Spleen (tissue), 11 donors: ENCODE data around the gene TAGLN3. TPM values are rescaled to one million over a fixed set of nuclear protein-coding genes. Genes with fewer than 3 reads are reported as not detected.

Experiments
- DNase-seq: peaks from one replicate; pipeline ENCODE4 v3.0.0-alpha.2; 2020
- H3K27ac ChIP-seq, 8 donors: fragments of 200-600 bp; sonication (generic) in 7 of 8; 1 replicate in 4 of 8; 2 replicates in 4 of 8; pipeline versions ENCODE4 v1.5.0 to v1.8.0; 2016 to 2021; ENCODE audit warnings: inconsistent platforms in 4 of 8, mild to moderate bottlenecking in 4 of 8, moderate library complexity in 1 of 8
- H3K27me3 ChIP-seq, 7 donors: fragments of 200-600 bp; sonication (generic) in 6 of 7; replicated peaks in 1 of 7; 1 replicate in 4 of 7; 2 replicates in 3 of 7; pipeline versions ENCODE4 v1.5.0 to v1.8.0; 2016 to 2021; ENCODE audit warnings: inconsistent platforms in 3 of 7, mild to moderate bottlenecking in 1 of 7
- H3K36me3 ChIP-seq, 6 donors: fragments of 200-600 bp; sonication (generic) in 5 of 6; 1 replicate in 4 of 6; 2 replicates in 2 of 6; pipeline versions ENCODE4 v1.5.0 to v1.8.0; 2016 to 2021; ENCODE audit warnings: inconsistent platforms in 2 of 6
- H3K4me1 ChIP-seq, 6 donors: fragments of 200-600 bp; sonication (generic) in 5 of 6; 1 replicate in 3 of 6; 2 replicates in 3 of 6; pipeline versions ENCODE4 v1.5.0 to v1.8.0; 2016 to 2021; ENCODE audit warnings: inconsistent platforms in 3 of 6
- H3K4me3 ChIP-seq, 8 donors: fragments of 200-600 bp; sonication (generic) in 7 of 8; 1 replicate in 4 of 8; 2 replicates in 4 of 8; pipeline versions ENCODE4 v1.5.0 to v1.8.0; 2016 to 2021; ENCODE audit warnings: inconsistent platforms in 4 of 8, mild to moderate bottlenecking in 4 of 8, moderate library complexity in 2 of 8
- H3K9me3 ChIP-seq, 8 donors: fragments of 200-600 bp; sonication (generic) in 7 of 8; 1 replicate in 4 of 8; 2 replicates in 4 of 8; pipeline versions ENCODE4 v1.5.0 to v1.8.0; 2016 to 2021; ENCODE audit warnings: inconsistent platforms in 4 of 8
- POLR2A ChIP-seq, 3 donors: fragments of 450-650 bp; IDR thresholded peaks; one replicate each; pipeline ENCODE4 v1.5.1; 2017; ENCODE audit warnings: antibody characterized with exemption in 3 of 3, mild to moderate bottlenecking in 1 of 3
- POLR2AphosphoS5 ChIP-seq, 3 donors: sonication (generic); formaldehyde crosslinking; IDR thresholded peaks; one replicate each; pipeline ENCODE4 v1.5.1; 2017; ENCODE audit warnings: antibody characterized with exemption in 3 of 3
- WGBS, 5 donors: extraction: QIAGEN DNeasy Blood & Tissue Kit in 3 of 5; methylation state at CpG; one replicate each; pipeline versions ENCODE4 v1.1.5 to v1.1.7; 2013 to 2018; 5-methylcytosine and 5-hydroxymethylcytosine counted together
- intact Hi-C: fragments of 100-400 bp; cut with DNase I; formaldehyde crosslinking; loops from one replicate; pipeline ENCODE4 v1.15.0; 2023; ENCODE audit warnings: low total_unique reads
- polyA plus RNA-seq, 3 donors: library from polyadenylated mRNA; stranded (reverse); fragments of 200-250 nt; gene quantifications; one replicate each; pipeline ENCODE4 v1.2.1, GENCODE V29; 2013
- total RNA-seq, 7 donors: library from RNA; depleted of rRNA in 3 of 7; stranded (reverse); fragments of >200 nt in 3 of 7; fragmentation: NEBNext Ultra II Directional in 4 of 7; extraction: Animal tissue kit (Norgen Biotek cat#: 25700) in 4 of 7; gene quantifications; one replicate each; pipeline versions ENCODE4 v1.1.0 to v1.2.1, GENCODE V29; 2016 to 2021
- TF ChIP-seq, protein P1 (sequence below), 11 experiments: fragments of 200-600 bp in 7 of 11; fragments of 450-650 bp in 4 of 11; sonication (generic) in 4 of 11; IDR thresholded peaks in 8 of 11; conservative IDR thresholded peaks in 3 of 11; 1 replicate in 7 of 11; 2 replicates in 4 of 11; pipeline versions ENCODE4 v1.4.0 to v1.8.0; 2016 to 2021; ENCODE audit warnings: antibody characterized with exemption in 11 of 11, inconsistent platforms in 4 of 11, mild to moderate bottlenecking in 1 of 11
- donor health status: healthy with polysubstance abuse.
- donor health status: DM: no; HTN: no; CAD: no; lungs with moderate emphysema.
- donor health status: DM: no; HTN: no; CAD: no.
- donor health status: Bipolar disorder and iron deficiency.
- donor health status: healthy.
- donor health status: DM: no; HTN: no; CAD: no.
- donor health status: DM: yes; HTN: yes; CAD: no.

TAGLN3 gene
- total and polyA plus RNA-seq, 10 donors = not detected

DNA sequence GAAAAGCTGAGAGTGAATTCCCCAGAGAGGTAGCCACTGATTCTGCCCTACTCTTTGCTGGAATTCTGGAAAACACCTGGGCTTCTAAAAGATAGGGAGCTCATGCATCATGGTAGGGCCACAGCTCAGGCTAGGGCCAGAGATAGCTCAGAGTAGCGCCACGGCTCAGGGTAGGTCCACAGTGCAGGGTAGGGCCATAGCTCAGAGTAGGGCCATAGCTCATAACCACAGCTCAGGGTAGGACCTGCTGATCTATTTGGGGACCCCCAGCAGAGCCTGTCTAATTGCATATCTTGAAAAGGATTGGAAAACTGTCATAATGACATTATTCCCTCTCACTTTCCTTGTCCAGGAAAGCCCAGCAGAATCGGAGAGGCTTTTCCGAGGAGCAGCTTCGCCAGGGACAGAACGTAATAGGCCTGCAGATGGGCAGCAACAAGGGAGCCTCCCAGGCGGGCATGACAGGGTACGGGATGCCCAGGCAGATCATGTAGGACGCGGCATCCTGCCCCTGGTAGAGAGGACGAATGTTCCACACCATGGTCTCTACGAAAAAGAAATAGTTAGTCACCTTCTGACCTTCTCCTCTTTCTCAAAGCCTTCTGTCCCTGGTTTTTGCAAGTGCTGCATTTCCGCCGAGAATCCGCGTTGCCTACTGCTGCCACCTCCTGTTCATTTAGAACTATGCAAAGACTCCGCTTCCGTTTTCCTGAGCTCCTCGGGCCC, 14.5 kb downstream of the TAGLN3 start:
- 38 to 46% (median 39%) methylated on average over 19 of the region's 19 CpGs for WGBS, 5 donors
- no peaks in the 10 kb centered on the region for H3K9me3 ChIP-seq
- intact Hi-C loops = no loop called here
- no peaks in the 10 kb centered on the region for H3K36me3 ChIP-seq
- TF ChIP-seq POLR2A (IDR thresholded peaks at IDR 0.05) (no peak), POLR2AphosphoS5 (IDR thresholded peaks at IDR 0.05) (no peak)
- TF ChIP-seq, protein P1, sequence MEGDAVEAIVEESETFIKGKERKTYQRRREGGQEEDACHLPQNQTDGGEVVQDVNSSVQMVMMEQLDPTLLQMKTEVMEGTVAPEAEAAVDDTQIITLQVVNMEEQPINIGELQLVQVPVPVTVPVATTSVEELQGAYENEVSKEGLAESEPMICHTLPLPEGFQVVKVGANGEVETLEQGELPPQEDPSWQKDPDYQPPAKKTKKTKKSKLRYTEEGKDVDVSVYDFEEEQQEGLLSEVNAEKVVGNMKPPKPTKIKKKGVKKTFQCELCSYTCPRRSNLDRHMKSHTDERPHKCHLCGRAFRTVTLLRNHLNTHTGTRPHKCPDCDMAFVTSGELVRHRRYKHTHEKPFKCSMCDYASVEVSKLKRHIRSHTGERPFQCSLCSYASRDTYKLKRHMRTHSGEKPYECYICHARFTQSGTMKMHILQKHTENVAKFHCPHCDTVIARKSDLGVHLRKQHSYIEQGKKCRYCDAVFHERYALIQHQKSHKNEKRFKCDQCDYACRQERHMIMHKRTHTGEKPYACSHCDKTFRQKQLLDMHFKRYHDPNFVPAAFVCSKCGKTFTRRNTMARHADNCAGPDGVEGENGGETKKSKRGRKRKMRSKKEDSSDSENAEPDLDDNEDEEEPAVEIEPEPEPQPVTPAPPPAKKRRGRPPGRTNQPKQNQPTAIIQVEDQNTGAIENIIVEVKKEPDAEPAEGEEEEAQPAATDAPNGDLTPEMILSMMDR (IDR thresholded peaks at IDR 0.05 in 8 of 11, conservative IDR thresholded peaks at IDR 0.05 in 3 of 11) = peak; percentile 33 to 79 (median 67)
- peak; percentile 83 for DNase-seq
- peak overlapping the region in 1 of 8 donors; percentile 37 for H3K4me3 ChIP-seq
- H3K27ac ChIP-seq = peak overlapping the region in 2 of 8 donors; percentile 7 to 19
- no peaks in the 10 kb centered on the region for H3K27me3 ChIP-seq
- peaks cover 0 to 18% (median 12%) of the 10 kb centered on the region in 6 donors for H3K4me1 ChIP-seq

DNA sequence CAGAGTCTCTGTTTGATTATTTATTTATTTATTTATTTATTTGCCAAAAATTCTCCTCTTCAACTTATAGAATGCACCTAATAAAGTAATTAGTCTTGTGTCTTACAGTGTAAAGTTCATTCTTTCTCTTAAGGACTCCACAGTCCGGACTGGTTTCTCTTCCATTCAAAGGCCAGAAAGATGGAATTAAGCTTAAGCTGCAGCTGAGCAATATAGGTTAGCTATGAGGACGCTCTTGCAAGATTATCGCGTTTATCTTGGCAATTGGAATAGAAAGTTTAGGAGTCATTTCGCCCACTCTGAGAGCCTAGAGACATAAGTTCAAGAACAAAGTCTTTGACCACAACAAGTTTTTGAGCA, 15.0 kb downstream of the TAGLN3 start:
- peaks cover 0 to 18% (median 12%) of the 10 kb centered on the region in 6 donors for H3K4me1 ChIP-seq
- H3K27ac ChIP-seq = peak overlapping the region in 1 of 8 donors; percentile 19
- H3K9me3 ChIP-seq = no peaks in the 10 kb centered on the region
- TF ChIP-seq, protein P1 (IDR thresholded peaks at IDR 0.05 in 8 of 11, conservative IDR thresholded peaks at IDR 0.05 in 3 of 11) = peak in 2 of 11 experiments; percentile 0 to 3
- no peak for TF ChIP-seq POLR2A (IDR thresholded peaks at IDR 0.05)
- no peak for DNase-seq
- H3K27me3 ChIP-seq = no peaks in the 10 kb centered on the region
- H3K4me3 ChIP-seq = no peak overlapping the region
- no peaks in the 10 kb centered on the region for H3K36me3 ChIP-seq
- intact Hi-C loops = no loop called here
- 67 to 79% (median 69%) methylated on average over 5 of the region's 5 CpGs for WGBS, 5 donors

DNA sequence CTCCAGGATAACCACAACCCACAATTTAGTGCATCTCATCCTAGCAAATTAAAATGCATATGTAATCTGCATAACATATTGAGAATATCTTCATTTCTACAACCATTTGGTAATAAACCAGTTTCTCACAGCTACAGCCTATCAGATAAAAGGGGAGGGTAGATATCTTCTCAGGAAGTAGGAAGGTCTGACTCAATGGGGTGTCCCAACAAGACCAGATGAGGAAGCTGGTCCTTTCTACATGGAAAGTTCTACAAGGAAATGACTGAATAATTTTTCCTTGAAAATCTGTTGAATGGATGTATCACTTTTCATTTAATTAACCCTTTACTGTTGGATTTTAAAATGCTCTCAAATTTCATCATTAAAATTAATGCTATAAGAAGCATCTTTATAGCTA, 18.4 kb downstream of the TAGLN3 start:
- DNase-seq = no peak
- no peaks in the 10 kb centered on the region for H3K36me3 ChIP-seq
- peaks cover 0 to 18% (median 12%) of the 10 kb centered on the region in 6 donors for H3K4me1 ChIP-seq
- intact Hi-C loops = no loop called here
- TF ChIP-seq POLR2A (IDR thresholded peaks at IDR 0.05) = no peak
- no peak overlapping the region for H3K4me3 ChIP-seq
- no peaks in the 10 kb centered on the region for H3K27me3 ChIP-seq
- H3K27ac ChIP-seq = no peak overlapping the region
- H3K9me3 ChIP-seq = no peaks in the 10 kb centered on the region

DNA sequence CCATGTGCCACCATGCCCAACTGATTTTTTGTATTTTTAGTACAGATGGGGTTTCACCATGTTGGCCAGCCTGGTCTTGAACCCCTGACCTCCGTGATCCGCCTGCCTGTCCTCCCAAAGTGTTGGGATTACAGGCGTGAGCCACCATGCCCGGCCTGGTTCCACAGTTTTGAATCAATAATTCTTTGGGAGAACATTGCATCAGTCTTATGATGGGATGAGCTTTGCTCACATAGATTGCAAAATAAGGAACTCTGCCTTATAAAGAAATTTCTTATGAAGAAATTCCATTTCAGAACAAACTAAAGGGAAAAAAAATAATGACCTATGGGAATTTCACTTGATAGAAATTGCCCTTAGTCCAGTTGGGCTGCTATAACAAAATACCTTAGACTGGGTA, 20.0 kb downstream of the TAGLN3 start:
- TF ChIP-seq POLR2A (IDR thresholded peaks at IDR 0.05) (no peak), POLR2AphosphoS5 (IDR thresholded peaks at IDR 0.05) (no peak)
- TF ChIP-seq, protein P1 (IDR thresholded peaks at IDR 0.05 in 8 of 11, conservative IDR thresholded peaks at IDR 0.05 in 3 of 11) = no peak
- WGBS, 5 donors = 95 to 100% (median 97%) methylated on average over 4 of the region's 4 CpGs
- no peak overlapping the region for H3K4me3 ChIP-seq

More for the DNA sequence above, 20.0 kb downstream of the TAGLN3 start:
- peaks cover 0 to 3% (median 2%) of the 10 kb centered on the region in 6 donors for H3K4me1 ChIP-seq
- intact Hi-C loops = no loop called here
- H3K9me3 ChIP-seq = no peaks in the 10 kb centered on the region
- no peak overlapping the region for H3K27ac ChIP-seq
- no peak for DNase-seq
- no peaks in the 10 kb centered on the region for H3K36me3 ChIP-seq
- H3K27me3 ChIP-seq = no peaks in the 10 kb centered on the region
